Spinal cord (tissue), 10 donors: ENCODE data around the gene HS6ST3. TPM values are rescaled to one million over a fixed set of nuclear protein-coding genes. Genes with fewer than 3 reads are reported as not detected.
A peak's percentile ranks its signal among the peaks of the same experiment; 100 is the strongest.

Source experiments
- DNase-seq, 6 donors: peaks; one replicate each; pipeline versions ENCODE4 v3.0.0 to v3.0.0-alpha.2; 2013 to 2015; ENCODE audit warnings: low spot score in 6 of 6, low read depth in 4 of 6
- H3K27ac ChIP-seq: one replicate; pipeline ENCODE4 v1.5.1; 2013; ENCODE audit warnings: low read depth, low read length, control low read depth
- H3K27me3 ChIP-seq: one replicate; pipeline ENCODE4 v1.6.1; 2013; ENCODE audit warnings: low read length; ENCODE audit not compliant: control insufficient read depth, insufficient read depth
- H3K36me3 ChIP-seq: one replicate; pipeline ENCODE4 v1.6.1; 2013; ENCODE audit warnings: low read length; ENCODE audit not compliant: control insufficient read depth, insufficient read depth
- H3K4me1 ChIP-seq: one replicate; pipeline ENCODE4 v1.6.1; 2013; ENCODE audit warnings: low read length; ENCODE audit not compliant: control insufficient read depth, insufficient read depth
- H3K4me3 ChIP-seq: one replicate; pipeline ENCODE4 v1.5.1; 2013; ENCODE audit warnings: low read depth, low read length, control low read depth
- H3K9me3 ChIP-seq: one replicate; pipeline ENCODE4 v1.6.1; 2013; ENCODE audit warnings: low read length; ENCODE audit not compliant: control insufficient read depth, insufficient read depth
- WGBS: methylation state at CpG from one replicate; pipeline ENCODE4 v1.1.5; 2013; ENCODE audit warnings: missing lambda C conversion rate; ENCODE audit not compliant: insufficient coverage; 5-methylcytosine and 5-hydroxymethylcytosine counted together
- polyA plus RNA-seq, 2 donors: library from polyadenylated mRNA; unstranded; fragments of 120-200 nt; gene quantifications; one replicate each; pipeline ENCODE4 v1.2.1, GENCODE V29; 2013; ENCODE audit not compliant: insufficient read length in 2 of 2
- total RNA-seq, 2 donors: library from RNA; depleted of rRNA in 1 of 2; stranded (reverse); fragments of 120-200 nt in 1 of 2; fragments of >200 nt in 1 of 2; gene quantifications; one replicate each; pipeline versions ENCODE4 v1.2.3 to v1.2.4, GENCODE V29; 2013 to 2014
- donor health status: healthy.

HS6ST3 gene
- total and polyA plus RNA-seq, 4 donors = 7.7 to 36.2 (median 23.7) TPM

DNA sequence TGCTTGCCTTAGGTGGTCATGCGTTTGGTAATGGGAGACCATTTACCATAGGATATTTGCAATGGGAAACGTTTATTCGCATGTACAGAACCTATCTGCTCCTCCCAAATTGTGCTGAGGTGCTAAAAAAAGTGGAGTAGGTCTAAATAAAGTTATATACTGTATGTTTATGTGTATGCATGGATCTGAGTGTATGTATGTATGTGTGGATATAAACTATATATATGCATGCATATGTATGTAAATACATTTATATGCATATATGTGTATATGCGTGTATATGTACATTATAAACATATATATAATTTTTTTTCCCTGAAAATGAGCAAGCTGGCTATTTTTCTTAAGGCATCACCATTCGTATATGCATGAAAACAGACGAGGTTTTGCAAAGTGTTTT lies 95.9 kb downstream of the HS6ST3 start:
- H3K36me3 ChIP-seq = no peaks in the 10 kb centered on the region
- no peaks in the 10 kb centered on the region for H3K9me3 ChIP-seq
- no peak for DNase-seq
- H3K27ac ChIP-seq = no peak overlapping the region
- no peaks in the 10 kb centered on the region for H3K4me1 ChIP-seq
- no peak overlapping the region for H3K4me3 ChIP-seq
- no peaks in the 10 kb centered on the region for H3K27me3 ChIP-seq
- WGBS = 100% methylated on average over 1 of the region's 6 CpGs

- no peak overlapping the region for H3K4me3 ChIP-seq
- no peaks in the 10 kb centered on the region for H3K27me3 ChIP-seq
- no peaks in the 10 kb centered on the region for H3K36me3 ChIP-seq
- no peaks in the 10 kb centered on the region for H3K4me1 ChIP-seq
- no peak overlapping the region for H3K27ac ChIP-seq
- DNase-seq = no peak
- no CpG with 5 or more reads among the region's 3 CpGs for WGBS
- H3K9me3 ChIP-seq = no peaks in the 10 kb centered on the region
Measured at GRCh38 chr13:96191367-96191766, 101.5 kb downstream of the HS6ST3 start.

GRCh38 chr13:96193728-96194310 lies 103.9 kb downstream of the HS6ST3 start:
- DNase-seq = peak in 1 of 6 donors; percentile 51
- Histone ChIP-seq H3K9me3 (no peaks in the 10 kb centered on the region), H3K36me3 (no peaks in the 10 kb centered on the region), H3K27ac (no peak overlapping the region), H3K27me3 (no peaks in the 10 kb centered on the region), H3K4me3 (no peak overlapping the region), H3K4me1 (no peaks in the 10 kb centered on the region)
- WGBS = 41% methylated on average over 2 of the region's 5 CpGs

DNA sequence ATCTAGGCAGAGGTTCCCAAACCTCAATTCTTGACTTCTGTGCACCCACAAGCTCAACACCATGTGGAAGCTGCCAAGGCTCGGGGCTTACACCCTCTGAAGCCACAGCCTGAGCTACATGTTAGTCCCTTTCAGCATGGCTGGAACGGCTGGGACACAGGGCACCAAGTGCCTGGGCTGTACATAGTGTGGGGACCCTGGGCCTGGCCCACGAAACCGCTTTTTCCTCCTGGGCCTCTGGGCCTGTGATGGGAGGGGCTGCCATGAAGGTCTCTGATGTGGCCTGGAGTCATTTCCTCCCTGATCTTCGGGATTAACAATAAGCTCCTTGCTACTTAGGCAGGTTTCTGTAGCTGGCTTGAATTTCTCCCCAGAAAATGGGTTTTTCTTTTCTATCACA lies 108.1 kb downstream of the HS6ST3 start:
- Histone ChIP-seq H3K4me1 (no peaks in the 10 kb centered on the region), H3K9me3 (no peaks in the 10 kb centered on the region), H3K4me3 (no peak overlapping the region), H3K27ac (no peak overlapping the region), H3K36me3 (no peaks in the 10 kb centered on the region), H3K27me3 (no peaks in the 10 kb centered on the region)
- DNase-seq = no peak
- 85% methylated on average over 5 of the region's 5 CpGs for WGBS

- WGBS = no CpG with 5 or more reads among the region's 3 CpGs
- no peak for DNase-seq
- Histone ChIP-seq H3K4me3 (no peak overlapping the region), H3K9me3 (no peaks in the 10 kb centered on the region), H3K27ac (no peak overlapping the region), H3K4me1 (no peaks in the 10 kb centered on the region), H3K36me3 (no peaks in the 10 kb centered on the region), H3K27me3 (no peaks in the 10 kb centered on the region)
Measured at GRCh38 chr13:96199315-96199714, 109.4 kb downstream of the HS6ST3 start.

GRCh38 chr13:96200810-96201209 lies 110.9 kb downstream of the HS6ST3 start:
- 71% methylated on average over 3 of the region's 6 CpGs for WGBS
- H3K4me1 ChIP-seq = no peaks in the 10 kb centered on the region
- no peaks in the 10 kb centered on the region for H3K27me3 ChIP-seq
- peak in 1 of 6 donors; percentile 49 for DNase-seq
- H3K36me3 ChIP-seq = no peaks in the 10 kb centered on the region
- no peak overlapping the region for H3K27ac ChIP-seq
- no peak overlapping the region for H3K4me3 ChIP-seq
- no peaks in the 10 kb centered on the region for H3K9me3 ChIP-seq

- Histone ChIP-seq H3K4me3 (no peak overlapping the region), H3K4me1 (no peaks in the 10 kb centered on the region), H3K9me3 (no peaks in the 10 kb centered on the region), H3K27ac (no peak overlapping the region), H3K27me3 (no peaks in the 10 kb centered on the region), H3K36me3 (no peaks in the 10 kb centered on the region)
- no peak for DNase-seq
- 62% methylated on average over 5 of the region's 5 CpGs for WGBS
Measured at GRCh38 chr13:96202315-96202714, 112.4 kb downstream of the HS6ST3 start.

DNA sequence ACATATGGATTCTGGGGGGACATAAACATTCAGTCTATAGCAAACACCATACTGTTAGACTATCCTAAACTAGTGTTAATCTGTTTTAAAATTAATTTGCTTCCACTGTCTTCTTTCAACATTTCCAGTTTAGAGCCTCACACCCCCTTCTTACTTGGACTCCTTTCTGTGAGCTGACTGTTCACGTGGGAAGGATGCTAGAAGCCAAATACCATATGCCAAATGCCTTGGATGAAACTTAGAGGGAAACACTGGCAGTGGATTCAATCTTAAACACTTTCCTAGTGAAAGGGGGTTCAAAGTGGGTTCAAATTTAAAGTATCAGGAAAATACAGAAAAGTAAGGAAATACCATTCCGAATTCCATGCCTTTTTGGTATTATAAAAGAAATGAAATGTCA lies 113.6 kb downstream of the HS6ST3 start:
- Histone ChIP-seq H3K27me3 (no peaks in the 10 kb centered on the region), H3K9me3 (no peaks in the 10 kb centered on the region), H3K4me3 (no peak overlapping the region), H3K27ac (no peak overlapping the region), H3K36me3 (no peaks in the 10 kb centered on the region), H3K4me1 (no peaks in the 10 kb centered on the region)
- WGBS = no CpG with 5 or more reads among the region's 2 CpGs
- peak in 1 of 6 donors; percentile 72 for DNase-seq

DNA sequence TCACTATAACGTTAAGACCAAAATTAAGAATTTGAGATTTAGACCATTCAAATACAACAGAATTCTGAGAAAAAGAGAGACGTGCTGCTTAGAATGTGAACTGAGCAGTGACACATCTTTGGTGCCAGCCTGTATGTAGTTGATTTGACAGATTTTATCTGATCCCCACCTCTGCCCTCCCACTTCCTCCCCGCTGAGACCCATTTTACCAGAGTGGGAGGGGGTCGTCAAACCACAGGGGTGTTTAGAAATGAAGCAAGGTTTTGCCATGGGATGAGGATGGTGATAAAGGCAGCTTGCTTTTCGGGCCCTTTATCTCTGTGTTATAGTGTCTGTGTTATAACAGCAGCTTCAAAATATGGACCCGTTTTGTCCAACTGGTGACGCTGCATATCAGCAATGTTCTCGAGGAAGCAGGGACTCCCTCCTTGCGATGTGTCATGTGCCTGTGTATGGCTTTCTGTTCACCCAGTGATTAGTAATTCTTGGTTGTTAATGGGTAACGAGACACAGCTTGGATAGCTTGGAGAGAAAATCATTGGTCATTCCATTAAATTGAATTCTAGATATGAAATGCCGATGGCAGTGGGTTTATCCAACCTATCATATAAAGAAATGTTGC lies 125.0 kb downstream of the HS6ST3 start:
- 92% methylated on average over 4 of the region's 11 CpGs for WGBS
- Histone ChIP-seq H3K27ac (no peak overlapping the region), H3K4me1 (no peaks in the 10 kb centered on the region), H3K4me3 (no peak overlapping the region), H3K27me3 (no peaks in the 10 kb centered on the region), H3K36me3 (no peaks in the 10 kb centered on the region), H3K9me3 (no peaks in the 10 kb centered on the region)
- DNase-seq = no peak

DNA sequence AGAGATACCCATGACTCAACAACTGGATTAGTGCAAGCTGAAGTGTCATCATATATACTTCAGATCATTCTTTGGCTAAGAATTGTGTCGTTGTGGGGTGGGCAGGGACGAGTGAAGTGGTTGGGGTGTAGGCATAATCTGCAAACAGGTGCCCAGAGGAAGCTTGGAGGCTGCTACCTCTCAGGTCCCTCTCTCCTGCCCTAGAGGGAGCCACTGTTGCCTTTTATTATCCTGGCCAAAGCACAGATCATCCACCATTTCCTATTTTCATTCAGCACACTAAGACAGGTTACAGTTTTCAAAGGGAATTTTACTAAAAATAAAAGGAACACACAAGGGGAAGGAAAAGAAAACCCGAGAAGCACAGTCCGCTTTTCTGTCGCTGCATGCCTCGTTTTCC lies 126.6 kb downstream of the HS6ST3 start:
- Histone ChIP-seq H3K36me3 (no peaks in the 10 kb centered on the region), H3K9me3 (no peaks in the 10 kb centered on the region), H3K27ac (no peak overlapping the region), H3K4me1 (no peaks in the 10 kb centered on the region), H3K27me3 (no peaks in the 10 kb centered on the region), H3K4me3 (no peak overlapping the region)
- 100% methylated on average over 1 of the region's 6 CpGs for WGBS
- no peak for DNase-seq
